GM13976 (cell line): Measurements from ENCODE around the gene PKMYT1.

Source experiments
- DNase-seq: peaks from one replicate; pipeline ENCODE4 v3.0.0; 2012; ENCODE audit warnings: low spot score
- in situ Hi-C: fragments of 300-500 bp; cut with MboI; formaldehyde crosslinking; loops from one replicate; pipeline ENCODE4 v1.12.0; 2022; ENCODE audit warnings: low sequenced_read_pairs, mixed read lengths, inconsistent platforms; ENCODE audit not compliant: unreplicated experiment
- TF ChIP-seq, protein P1 (sequence below): IDR thresholded peaks from 2 replicates; pipeline ENCODE4 v1.5.1; 2012; ENCODE audit warnings: borderline replicate concordance, mild to moderate bottlenecking; ENCODE audit not compliant: insufficient read depth; ENCODE audit errors: extremely low read depth, missing control alignments, control extremely low read depth

PKMYT1 gene

GRCh38 chr16:2975161-2975795 is 5.0 kb downstream of the PKMYT1 start:
- in situ Hi-C loops = no loop called here
- no peak for DNase-seq
- TF ChIP-seq, protein P1, sequence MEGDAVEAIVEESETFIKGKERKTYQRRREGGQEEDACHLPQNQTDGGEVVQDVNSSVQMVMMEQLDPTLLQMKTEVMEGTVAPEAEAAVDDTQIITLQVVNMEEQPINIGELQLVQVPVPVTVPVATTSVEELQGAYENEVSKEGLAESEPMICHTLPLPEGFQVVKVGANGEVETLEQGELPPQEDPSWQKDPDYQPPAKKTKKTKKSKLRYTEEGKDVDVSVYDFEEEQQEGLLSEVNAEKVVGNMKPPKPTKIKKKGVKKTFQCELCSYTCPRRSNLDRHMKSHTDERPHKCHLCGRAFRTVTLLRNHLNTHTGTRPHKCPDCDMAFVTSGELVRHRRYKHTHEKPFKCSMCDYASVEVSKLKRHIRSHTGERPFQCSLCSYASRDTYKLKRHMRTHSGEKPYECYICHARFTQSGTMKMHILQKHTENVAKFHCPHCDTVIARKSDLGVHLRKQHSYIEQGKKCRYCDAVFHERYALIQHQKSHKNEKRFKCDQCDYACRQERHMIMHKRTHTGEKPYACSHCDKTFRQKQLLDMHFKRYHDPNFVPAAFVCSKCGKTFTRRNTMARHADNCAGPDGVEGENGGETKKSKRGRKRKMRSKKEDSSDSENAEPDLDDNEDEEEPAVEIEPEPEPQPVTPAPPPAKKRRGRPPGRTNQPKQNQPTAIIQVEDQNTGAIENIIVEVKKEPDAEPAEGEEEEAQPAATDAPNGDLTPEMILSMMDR = no peak

GRCh38 chr16:2974319-2975056 is 5.8 kb downstream of the PKMYT1 start:
- in situ Hi-C loops = no loop called here
- no peak for DNase-seq
- TF ChIP-seq, protein P1 = no peak

GRCh38 chr16:2973605-2974318 is 6.5 kb downstream of the PKMYT1 start:
- TF ChIP-seq, protein P1 = no peak
- in situ Hi-C loops = no loop called here
- DNase-seq = no peak

DNA sequence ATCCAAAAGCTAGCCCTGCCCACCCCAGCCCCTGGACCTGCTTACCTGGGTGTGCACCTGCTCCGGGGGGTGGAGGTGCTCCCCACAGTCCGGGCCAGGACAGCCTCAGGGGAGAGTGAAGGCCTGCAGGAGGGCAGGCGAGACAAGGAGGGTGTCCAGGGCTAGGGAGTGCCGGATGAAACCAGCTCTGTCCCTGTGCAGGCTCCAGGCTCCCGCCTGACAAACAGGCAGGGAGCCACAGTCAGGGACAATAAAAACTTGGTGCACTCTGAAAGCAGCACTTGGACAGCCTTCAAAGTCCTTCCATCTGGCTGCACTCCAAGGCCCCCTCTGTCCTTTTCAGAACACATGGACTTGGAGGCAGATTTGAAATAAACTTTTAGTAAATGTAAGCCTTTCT is 7.2 kb downstream of the PKMYT1 start:
- in situ Hi-C loops = no loop called here
- TF ChIP-seq, protein P1 = no peak
- no peak for DNase-seq

GRCh38 chr16:2971985-2972784 is 8.1 kb downstream of the PKMYT1 start:
- TF ChIP-seq, protein P1 = no peak
- in situ Hi-C loops = no loop called here
- DNase-seq = no peak
